Peyer's patch (tissue), 4 donors: ENCODE results near the gene MAN1A1. TPM values are rescaled to one million over a fixed set of nuclear protein-coding genes. Genes with fewer than 3 reads are reported as not detected.

Experiments
- small RNA-seq, 2 donors: library from RNA; depleted of rRNA; stranded (forward); fragments of <200 nt; gene quantifications; one replicate each; pipeline ENCODE3, GENCODE V24; 2016
- total RNA-seq, 4 donors: library from RNA; depleted of rRNA; stranded (reverse); fragments of >200 nt; gene quantifications; one replicate each; pipeline ENCODE4 v1.1.0, GENCODE V29; 2016

The MAN1A1 gene
- total RNA-seq, 4 donors from 2014 or later: 43.7 to 158 (median 103) TPM

Small RNA genes within 50 kb of the gene (small RNA-seq; reads per million reads assigned to genes)
- gene AL022722.2: 0 reads per million in 2 donors
- 0 reads per million in 2 donors for gene RNU6-194P
